ENCODE measurements around the gene FRMD4A.
A peak's percentile ranks its signal among the peaks of the same experiment; 100 is the strongest.
"Not testable (repeated sequence)": the region's sequence is repeated elsewhere in the genome, so short reads cannot be mapped to it uniquely, and the experiment has no call there.

The FRMD4A gene

DNA sequence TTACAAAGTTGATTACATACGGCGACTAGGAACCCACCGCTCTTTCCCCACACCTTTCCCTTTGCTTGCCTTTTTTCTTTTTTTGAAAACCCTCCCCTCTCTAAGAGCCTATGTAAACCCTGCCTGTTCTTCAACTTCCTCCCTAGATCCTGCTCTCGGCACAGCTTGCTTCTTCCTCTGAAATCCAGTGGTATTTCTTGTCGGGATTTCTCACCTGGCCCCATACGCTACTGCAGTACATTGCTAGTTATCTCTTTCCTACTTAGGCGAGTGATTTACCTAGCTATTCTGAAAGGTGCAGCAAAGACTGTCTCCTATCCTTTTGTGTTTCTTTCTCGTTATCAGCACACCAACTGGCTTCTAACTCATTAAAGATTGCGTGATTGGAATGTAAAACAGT, 372.9 kb downstream of the FRMD4A start:
- Histone ChIP-seq H3K27ac (no peak overlapping the region), H3K36me3 (replicated peaks) (no peaks in the 10 kb centered on the region), H3K27me3 (replicated peaks) (no peaks in the 10 kb centered on the region), H3K4me3 (ENCODE audit: low read depth, low read length) (no peak overlapping the region)
- TF ChIP-seq, protein P1, sequence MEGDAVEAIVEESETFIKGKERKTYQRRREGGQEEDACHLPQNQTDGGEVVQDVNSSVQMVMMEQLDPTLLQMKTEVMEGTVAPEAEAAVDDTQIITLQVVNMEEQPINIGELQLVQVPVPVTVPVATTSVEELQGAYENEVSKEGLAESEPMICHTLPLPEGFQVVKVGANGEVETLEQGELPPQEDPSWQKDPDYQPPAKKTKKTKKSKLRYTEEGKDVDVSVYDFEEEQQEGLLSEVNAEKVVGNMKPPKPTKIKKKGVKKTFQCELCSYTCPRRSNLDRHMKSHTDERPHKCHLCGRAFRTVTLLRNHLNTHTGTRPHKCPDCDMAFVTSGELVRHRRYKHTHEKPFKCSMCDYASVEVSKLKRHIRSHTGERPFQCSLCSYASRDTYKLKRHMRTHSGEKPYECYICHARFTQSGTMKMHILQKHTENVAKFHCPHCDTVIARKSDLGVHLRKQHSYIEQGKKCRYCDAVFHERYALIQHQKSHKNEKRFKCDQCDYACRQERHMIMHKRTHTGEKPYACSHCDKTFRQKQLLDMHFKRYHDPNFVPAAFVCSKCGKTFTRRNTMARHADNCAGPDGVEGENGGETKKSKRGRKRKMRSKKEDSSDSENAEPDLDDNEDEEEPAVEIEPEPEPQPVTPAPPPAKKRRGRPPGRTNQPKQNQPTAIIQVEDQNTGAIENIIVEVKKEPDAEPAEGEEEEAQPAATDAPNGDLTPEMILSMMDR (IDR thresholded peaks at IDR 0.05; ENCODE audit: low read depth, low read length, missing control alignments) = no peak
- in situ Hi-C loops (cut with HindIII; ENCODE audit: low pct_ligation_motif_present, low sequenced_read_pairs) = no loop called here
- no peak for DNase-seq

- Histone ChIP-seq H3K36me3 (replicated peaks) (no peaks in the 10 kb centered on the region), H3K4me3 (ENCODE audit: low read depth, low read length) (no peak overlapping the region), H3K27ac (peak overlapping the region; percentile 63), H3K27me3 (replicated peaks) (no peaks in the 10 kb centered on the region)
- DNase-seq = peak; percentile 85
- TF ChIP-seq, protein P1 (IDR thresholded peaks at IDR 0.05; ENCODE audit: low read depth, low read length, missing control alignments) = peak; percentile 67
- in situ Hi-C loops (cut with HindIII; ENCODE audit: low pct_ligation_motif_present, low sequenced_read_pairs) = no loop called here
These were observed 373.9 kb downstream of the FRMD4A start for GRCh38 chr10:13956826-13957225.

GRCh38 chr10:13955409-13956068, 375.2 kb downstream of the FRMD4A start:
- Histone ChIP-seq H3K4me3 (ENCODE audit: low read depth, low read length) (no peak overlapping the region), H3K27me3 (replicated peaks) (no peaks in the 10 kb centered on the region), H3K36me3 (replicated peaks) (no peaks in the 10 kb centered on the region), H3K27ac (no peak overlapping the region)
- TF ChIP-seq, protein P1 (IDR thresholded peaks at IDR 0.05; ENCODE audit: low read depth, low read length, missing control alignments) = no peak
- no peak for DNase-seq
- in situ Hi-C loops (cut with HindIII; ENCODE audit: low pct_ligation_motif_present, low sequenced_read_pairs) = no loop called here

GRCh38 chr10:13954195-13954594, 376.5 kb downstream of the FRMD4A start:
- H3K4me3 ChIP-seq (ENCODE audit: low read depth, low read length); in situ Hi-C loops (cut with HindIII; ENCODE audit: low pct_ligation_motif_present, low sequenced_read_pairs); H3K27me3 ChIP-seq (replicated peaks); H3K27ac ChIP-seq; H3K36me3 ChIP-seq (replicated peaks); DNase-seq: not testable (repeated sequence)

DNA sequence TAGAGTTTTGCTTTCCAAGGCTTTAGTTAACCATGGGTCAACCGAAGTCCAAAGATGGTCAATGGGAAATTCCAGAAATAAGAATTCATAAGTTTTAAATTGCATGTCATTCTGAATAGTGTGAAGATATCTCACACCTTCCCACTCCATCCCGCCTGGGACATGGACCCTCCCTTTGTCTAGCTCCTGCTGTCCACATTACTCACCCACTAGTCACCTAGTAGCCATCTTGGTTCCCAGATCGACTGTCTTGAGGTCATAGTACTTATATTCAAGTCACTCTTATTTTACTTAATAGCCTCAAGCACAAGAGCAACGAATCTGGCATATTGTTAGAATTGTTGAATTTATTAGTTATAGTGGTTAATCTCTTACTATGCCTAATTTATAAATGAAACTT, 377.4 kb downstream of the FRMD4A start:
- in situ Hi-C loops (cut with HindIII; ENCODE audit: low pct_ligation_motif_present, low sequenced_read_pairs) = no loop called here
- TF ChIP-seq, protein P1 (IDR thresholded peaks at IDR 0.05; ENCODE audit: low read depth, low read length, missing control alignments) = no peak
- DNase-seq = peak; percentile 74
- H3K27me3 ChIP-seq (replicated peaks) = no peaks in the 10 kb centered on the region
- H3K4me3 ChIP-seq (ENCODE audit: low read depth, low read length) = no peak overlapping the region
- H3K27ac ChIP-seq = peak overlapping the region; percentile 28
- no peaks in the 10 kb centered on the region for H3K36me3 ChIP-seq (replicated peaks)

DNA sequence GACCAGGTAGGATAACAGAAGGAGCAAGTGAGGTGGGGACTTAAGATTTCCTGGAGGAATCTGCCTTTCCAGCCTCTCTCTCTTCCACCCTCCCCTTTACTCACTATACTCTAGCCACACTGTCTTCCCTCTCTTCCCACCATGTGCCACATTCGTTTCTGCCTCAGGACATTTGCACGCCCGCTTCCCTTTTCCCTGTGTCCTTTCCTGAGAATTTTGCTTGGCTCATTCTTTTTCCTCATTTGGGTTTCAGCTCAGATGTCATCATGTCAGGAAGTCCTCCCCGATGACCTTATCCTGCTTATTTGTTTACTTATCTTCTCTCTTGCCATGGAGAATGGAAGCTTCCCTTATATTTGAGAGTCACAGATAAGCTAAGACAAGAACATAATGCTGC, 380.2 kb downstream of the FRMD4A start:
- in situ Hi-C loops (cut with HindIII; ENCODE audit: low pct_ligation_motif_present, low sequenced_read_pairs) = no loop called here
- Histone ChIP-seq H3K27ac (peak overlapping the region; percentile 94), H3K27me3 (replicated peaks) (no peaks in the 10 kb centered on the region), H3K36me3 (replicated peaks) (no peaks in the 10 kb centered on the region), H3K4me3 (ENCODE audit: low read depth, low read length) (no peak overlapping the region)
- TF ChIP-seq, protein P1 (IDR thresholded peaks at IDR 0.05; ENCODE audit: low read depth, low read length, missing control alignments) = no peak
- DNase-seq = no peak

Data from brain microvascular endothelial cell (primary cell).